ENCODE measurements around the gene SPEG.

DNA sequence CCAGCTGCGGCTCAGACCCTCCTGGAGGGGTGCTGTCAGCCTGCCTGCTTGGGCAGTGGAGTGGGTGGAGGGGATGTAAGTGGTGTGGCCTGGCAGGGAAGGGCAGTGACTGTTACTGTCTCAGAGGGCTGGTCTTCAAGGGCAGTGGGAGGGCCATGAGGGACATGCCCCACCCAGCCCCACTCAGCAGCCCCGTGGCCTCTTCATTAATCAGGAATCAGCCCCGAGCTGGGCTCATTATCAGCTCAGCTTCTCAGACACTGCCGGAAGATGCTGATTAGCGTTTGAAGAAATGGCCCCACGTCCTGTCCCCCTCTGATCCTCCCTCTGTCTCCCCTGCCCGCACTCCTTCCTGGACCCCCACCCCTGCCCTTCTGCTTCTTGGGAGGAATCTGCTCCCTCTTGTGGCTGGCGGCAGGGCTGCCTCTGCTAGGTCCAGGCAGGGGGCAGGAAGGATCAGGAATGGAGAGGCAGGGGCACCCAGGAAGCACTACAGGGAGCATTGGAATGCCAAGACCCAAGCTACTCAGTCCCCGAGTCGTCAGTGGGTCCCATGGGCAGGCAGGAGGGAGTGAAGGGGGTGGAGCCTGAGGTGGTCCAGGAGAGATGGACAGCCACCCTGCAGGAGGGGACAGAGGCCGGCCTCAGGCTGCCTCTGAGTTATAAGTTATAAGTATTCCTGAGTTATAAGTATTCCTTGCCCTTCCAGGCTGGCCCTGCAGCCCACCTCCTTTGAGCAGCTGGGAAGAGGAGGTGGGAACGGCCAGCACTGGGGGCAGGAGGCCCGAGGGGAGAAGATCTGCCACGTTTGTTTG, 86.6 kb downstream of the SPEG start:
- TF ChIP-seq GATA3 (IDR thresholded peaks at IDR 0.05; ENCODE audit: low read depth, low read length) (no peak), GATA2 (IDR thresholded peaks at IDR 0.05; ENCODE audit: low read depth, low read length) (no peak)
